Nephron progenitor cell (in vitro differentiated cells): Measurements from ENCODE around the gene CLEC4F.

Experiments used
- DNase-seq: peaks from one replicate; pipeline ENCODE4 v3.0.0; 2021
- H3K27ac Mint-ChIP-seq: 2 replicates; pipeline ENCODE4 v1.8.0; 2021; ENCODE audit warnings: mild to moderate bottlenecking, moderate library complexity, mixed read lengths
- H3K27me3 Mint-ChIP-seq: 2 replicates; pipeline ENCODE4 v1.8.0; 2021; ENCODE audit warnings: mild to moderate bottlenecking, low read depth, mixed read lengths; ENCODE audit not compliant: poor library complexity
- H3K36me3 Mint-ChIP-seq: 2 replicates; pipeline ENCODE4 v1.8.0; 2021; ENCODE audit warnings: low read depth, mixed read lengths
- H3K4me1 Mint-ChIP-seq: 2 replicates; pipeline ENCODE4 v1.8.0; 2021; ENCODE audit warnings: mixed read lengths
- H3K4me3 Mint-ChIP-seq: 2 replicates; pipeline ENCODE4 v1.8.0; 2021; ENCODE audit warnings: mild to moderate bottlenecking, moderate library complexity, mixed read lengths
- H3K9me3 Mint-ChIP-seq: 2 replicates; pipeline ENCODE4 v1.8.0; 2021; ENCODE audit warnings: mild to moderate bottlenecking, moderate library complexity, mixed read lengths
- TF ChIP-seq, protein P1 (sequence below): fragments of 200-600 bp; sonication (generic); IDR thresholded peaks from 2 replicates; pipeline ENCODE4 v1.5.0; 2021; ENCODE audit warnings: antibody characterized with exemption

The CLEC4F gene

GRCh38 chr2:70834881-70835280, 14.5 kb upstream of the CLEC4F start:
- no peaks in the 10 kb centered on the region for H3K4me1 Mint-ChIP-seq
- TF ChIP-seq, protein P1, sequence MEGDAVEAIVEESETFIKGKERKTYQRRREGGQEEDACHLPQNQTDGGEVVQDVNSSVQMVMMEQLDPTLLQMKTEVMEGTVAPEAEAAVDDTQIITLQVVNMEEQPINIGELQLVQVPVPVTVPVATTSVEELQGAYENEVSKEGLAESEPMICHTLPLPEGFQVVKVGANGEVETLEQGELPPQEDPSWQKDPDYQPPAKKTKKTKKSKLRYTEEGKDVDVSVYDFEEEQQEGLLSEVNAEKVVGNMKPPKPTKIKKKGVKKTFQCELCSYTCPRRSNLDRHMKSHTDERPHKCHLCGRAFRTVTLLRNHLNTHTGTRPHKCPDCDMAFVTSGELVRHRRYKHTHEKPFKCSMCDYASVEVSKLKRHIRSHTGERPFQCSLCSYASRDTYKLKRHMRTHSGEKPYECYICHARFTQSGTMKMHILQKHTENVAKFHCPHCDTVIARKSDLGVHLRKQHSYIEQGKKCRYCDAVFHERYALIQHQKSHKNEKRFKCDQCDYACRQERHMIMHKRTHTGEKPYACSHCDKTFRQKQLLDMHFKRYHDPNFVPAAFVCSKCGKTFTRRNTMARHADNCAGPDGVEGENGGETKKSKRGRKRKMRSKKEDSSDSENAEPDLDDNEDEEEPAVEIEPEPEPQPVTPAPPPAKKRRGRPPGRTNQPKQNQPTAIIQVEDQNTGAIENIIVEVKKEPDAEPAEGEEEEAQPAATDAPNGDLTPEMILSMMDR, result no peak
- peaks cover 64% of the 10 kb centered on the region for H3K27me3 Mint-ChIP-seq
- DNase-seq, result no peak
- H3K9me3 Mint-ChIP-seq, result no peaks in the 10 kb centered on the region
- H3K4me3 Mint-ChIP-seq, result no peak overlapping the region
- no peaks in the 10 kb centered on the region for H3K36me3 Mint-ChIP-seq
- no peak overlapping the region for H3K27ac Mint-ChIP-seq

DNA sequence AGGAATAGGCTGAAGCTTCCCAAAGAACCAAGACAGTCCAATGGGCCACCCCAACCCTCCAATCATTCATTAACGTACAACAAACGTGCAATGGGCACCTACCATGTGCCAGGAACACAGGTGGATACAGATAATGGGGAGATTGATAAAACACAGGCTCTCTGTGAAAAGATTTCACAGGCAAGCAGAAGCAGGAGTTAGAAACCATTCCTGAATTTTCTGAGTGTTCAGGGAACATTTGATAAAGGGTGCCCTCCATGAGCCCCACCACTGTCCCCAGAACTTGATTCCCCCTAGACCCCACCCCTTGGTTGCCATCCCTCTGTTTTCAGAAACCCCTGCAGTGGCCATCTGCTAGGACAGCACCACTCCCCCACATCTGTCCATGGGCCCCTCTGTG, 13.7 kb upstream of the CLEC4F start:
- Mint-ChIP-seq H3K27me3 (peaks cover 61% of the 10 kb centered on the region), H3K4me1 (peaks cover 3% of the 10 kb centered on the region), H3K4me3 (no peak overlapping the region), H3K9me3 (no peaks in the 10 kb centered on the region), H3K27ac (no peak overlapping the region), H3K36me3 (no peaks in the 10 kb centered on the region)
- TF ChIP-seq, protein P1, result no peak
- DNase-seq, result no peak

- H3K27me3 Mint-ChIP-seq, result peaks cover 53% of the 10 kb centered on the region
- TF ChIP-seq, protein P1, result no peak
- H3K4me1 Mint-ChIP-seq, result peaks cover 7% of the 10 kb centered on the region
- DNase-seq, result no peak
- no peaks in the 10 kb centered on the region for H3K36me3 Mint-ChIP-seq
- H3K9me3 Mint-ChIP-seq, result no peaks in the 10 kb centered on the region
- H3K4me3 Mint-ChIP-seq, result no peak overlapping the region
- no peak overlapping the region for H3K27ac Mint-ChIP-seq
These were observed 12.8 kb upstream of the CLEC4F start for GRCh38 chr2:70833246-70833645.

- Mint-ChIP-seq H3K27me3 (peaks cover 46% of the 10 kb centered on the region), H3K4me3 (no peak overlapping the region)
These were observed 12.0 kb upstream of the CLEC4F start for GRCh38 chr2:70832386-70832785.

GRCh38 chr2:70831861-70832260, 11.5 kb upstream of the CLEC4F start:
- Mint-ChIP-seq H3K4me3 (no peak overlapping the region), H3K27me3 (peaks cover 46% of the 10 kb centered on the region), H3K36me3 (no peaks in the 10 kb centered on the region), H3K9me3 (no peaks in the 10 kb centered on the region), H3K27ac (no peak overlapping the region), H3K4me1 (peaks cover 11% of the 10 kb centered on the region)
- no peak for DNase-seq
- TF ChIP-seq, protein P1, result no peak

More at GRCh38 chr2:70832386-70832785, 12.0 kb upstream of the CLEC4F start:
- Mint-ChIP-seq H3K36me3 (no peaks in the 10 kb centered on the region), H3K27ac (no peak overlapping the region), H3K4me1 (peaks cover 7% of the 10 kb centered on the region), H3K9me3 (no peaks in the 10 kb centered on the region)
- DNase-seq, result no peak
- TF ChIP-seq, protein P1, result no peak

GRCh38 chr2:70830366-70830765, 10.0 kb upstream of the CLEC4F start:
- Mint-ChIP-seq H3K9me3 (no peaks in the 10 kb centered on the region), H3K4me1 (peaks cover 15% of the 10 kb centered on the region), H3K36me3 (no peaks in the 10 kb centered on the region), H3K27me3 (peaks cover 40% of the 10 kb centered on the region), H3K4me3 (no peak overlapping the region), H3K27ac (no peak overlapping the region)
- TF ChIP-seq, protein P1, result no peak
- no peak for DNase-seq
